HG03378 (cell line): ENCODE measurements around the gene RPLP1.

ENCODE experiments used
- ATAC-seq: cut with Tn5 transposase; IDR thresholded peaks from one replicate; pipeline ENCODE4 v1.9.1; 2021; ENCODE audit warnings: mild to moderate bottlenecking, moderate library complexity; ENCODE audit not compliant: unreplicated experiment

The RPLP1 gene

DNA sequence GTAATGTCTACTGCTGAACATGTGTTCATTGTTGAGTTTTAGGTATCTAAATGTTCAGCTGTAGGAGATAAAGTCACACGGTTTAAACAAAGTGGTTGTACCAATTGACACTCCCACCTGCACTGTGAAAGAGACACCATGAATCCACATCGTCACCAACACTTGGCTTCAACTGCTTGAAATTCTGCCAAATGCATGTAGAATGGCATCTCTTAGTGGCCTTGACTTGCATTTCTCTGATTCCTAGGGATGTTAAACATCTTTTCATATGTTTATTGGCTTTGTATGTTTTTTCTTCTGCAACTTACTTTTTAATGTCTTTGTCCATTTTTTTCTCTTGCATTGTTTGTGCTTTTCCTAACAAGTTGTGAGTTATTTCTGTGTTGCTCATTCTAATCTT lies 43.4 kb downstream of the RPLP1 start:
- ATAC-seq, result no peak

DNA sequence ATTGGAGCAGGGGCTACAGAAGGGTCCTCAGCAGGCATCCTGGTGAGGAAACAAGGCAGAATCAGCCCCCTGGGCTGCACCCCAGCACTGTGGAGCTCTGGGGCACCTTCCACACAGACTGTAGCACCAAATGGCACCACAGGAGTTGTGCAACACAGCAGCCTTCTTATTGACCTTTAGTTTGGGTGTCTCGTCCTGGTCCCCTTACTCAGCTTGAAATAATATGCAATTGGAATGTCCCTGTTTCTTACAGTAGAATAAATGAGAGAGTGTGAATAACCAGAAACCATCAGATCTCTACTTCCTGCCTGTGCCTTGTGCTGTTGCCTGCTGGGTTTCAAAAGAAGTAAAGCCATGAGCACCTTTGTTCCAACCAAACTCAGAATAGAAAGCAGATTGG lies 44.5 kb downstream of the RPLP1 start:
- no peak for ATAC-seq

DNA sequence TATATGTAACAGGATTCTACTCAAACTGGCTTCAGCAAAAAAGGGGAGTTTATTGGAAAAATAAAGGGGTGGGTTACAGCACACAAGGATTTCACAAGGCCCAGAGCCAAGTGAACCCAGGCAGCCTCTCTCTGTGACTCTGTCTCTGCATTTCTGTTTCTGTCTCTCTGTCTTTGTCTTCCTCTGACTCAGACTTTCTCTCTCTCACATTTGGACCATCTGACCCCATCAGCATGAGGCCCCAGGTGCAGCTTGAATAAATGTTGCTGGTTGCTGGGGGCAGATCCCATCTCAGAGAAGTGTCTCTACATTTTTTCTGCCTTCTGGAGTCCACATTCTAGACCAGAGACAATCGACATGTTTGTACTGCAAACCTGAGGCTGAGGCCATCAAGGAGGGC lies 45.0 kb downstream of the RPLP1 start:
- no peak for ATAC-seq

DNA sequence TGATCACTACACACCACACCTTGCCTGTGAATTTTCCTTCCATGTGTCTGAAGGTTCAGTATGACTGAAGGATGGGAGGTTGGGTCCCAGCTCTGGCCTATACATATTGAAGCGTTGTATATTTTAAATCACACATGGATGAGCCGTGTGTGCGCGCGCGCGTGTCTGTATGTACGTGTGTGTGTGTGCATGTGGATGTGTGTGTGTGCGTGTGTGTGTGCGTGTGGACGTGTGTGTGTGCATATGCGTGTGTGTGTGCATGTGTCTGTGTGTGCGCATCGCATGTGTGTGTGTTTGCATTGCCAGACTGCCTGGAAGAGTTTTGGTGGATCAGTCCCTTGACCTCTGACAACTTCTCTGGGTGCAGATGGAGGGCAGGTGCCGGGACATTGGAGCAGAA lies 45.7 kb downstream of the RPLP1 start:
- ATAC-seq, result no peak

DNA sequence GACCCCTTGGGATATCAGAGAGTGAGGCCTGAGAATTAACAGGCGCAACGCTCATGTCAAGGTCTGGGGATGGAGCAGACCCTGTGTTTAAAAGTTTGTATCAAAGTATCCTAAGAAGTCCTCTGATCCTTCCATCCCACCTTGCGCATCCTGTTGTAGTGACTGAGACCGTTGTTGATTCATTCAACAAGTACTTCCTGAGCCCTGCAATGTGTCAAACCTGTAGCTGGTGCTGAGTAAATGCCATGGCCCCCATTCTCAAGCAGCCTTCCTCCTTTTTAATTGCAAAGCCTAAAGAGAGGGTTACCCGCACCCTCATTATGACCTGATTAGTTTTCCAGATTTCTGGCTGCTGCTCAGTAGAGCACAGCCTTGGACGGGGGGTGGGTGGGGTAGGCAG lies 46.4 kb downstream of the RPLP1 start:
- no peak for ATAC-seq

DNA sequence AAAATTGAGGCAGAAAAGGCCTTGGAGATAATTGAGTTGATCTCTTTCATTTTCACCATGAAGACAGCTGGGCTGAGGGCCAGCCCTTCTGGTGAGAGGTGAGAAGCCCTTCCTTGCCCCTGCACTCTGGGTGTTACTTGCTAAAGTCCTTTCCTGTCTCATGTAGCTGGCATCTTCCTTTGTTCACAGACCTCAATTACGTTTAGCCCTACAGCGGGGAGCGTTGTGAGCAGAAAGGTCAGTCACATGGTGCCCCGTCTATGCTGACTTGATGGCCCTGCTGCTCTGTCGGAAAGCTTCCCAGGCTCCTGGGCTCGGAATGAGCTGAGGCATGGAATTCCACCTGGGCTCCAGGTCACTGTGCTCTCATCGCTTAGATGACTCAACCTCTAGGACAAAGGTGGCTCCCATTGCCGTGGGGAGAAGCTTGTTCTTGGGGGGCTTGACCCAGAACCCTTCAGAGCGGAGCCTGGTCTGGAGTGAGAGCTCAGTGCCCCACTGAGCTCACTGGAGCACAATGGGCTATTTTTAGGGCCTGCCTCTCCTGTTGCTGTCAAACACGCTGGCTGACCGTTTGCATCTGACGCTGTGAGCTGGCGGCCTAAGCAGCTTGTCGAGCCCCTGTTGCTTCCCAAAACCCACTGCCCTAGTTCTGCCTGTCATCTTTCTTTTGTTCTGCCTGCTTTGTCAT lies 47.0 kb downstream of the RPLP1 start:
- no peak for ATAC-seq

DNA sequence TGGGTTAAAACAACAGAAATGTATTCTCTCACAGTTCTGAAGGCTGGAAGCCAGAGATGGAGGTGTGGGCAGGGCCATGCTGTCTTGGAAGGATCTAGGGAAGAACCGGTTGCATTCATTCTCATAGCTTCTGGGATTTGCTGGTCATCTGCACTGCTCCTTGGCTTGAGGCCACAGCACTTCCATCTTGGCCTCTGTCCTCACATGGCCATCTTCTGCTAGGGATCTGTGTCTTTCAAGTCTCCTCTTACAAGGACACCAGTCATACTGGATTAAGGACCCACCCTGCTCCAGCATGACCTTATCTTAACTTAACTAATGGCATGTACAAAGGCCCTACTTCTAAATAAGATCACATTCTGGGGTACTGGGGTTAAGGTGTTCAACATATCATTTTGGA lies 47.7 kb downstream of the RPLP1 start:
- ATAC-seq, result no peak

DNA sequence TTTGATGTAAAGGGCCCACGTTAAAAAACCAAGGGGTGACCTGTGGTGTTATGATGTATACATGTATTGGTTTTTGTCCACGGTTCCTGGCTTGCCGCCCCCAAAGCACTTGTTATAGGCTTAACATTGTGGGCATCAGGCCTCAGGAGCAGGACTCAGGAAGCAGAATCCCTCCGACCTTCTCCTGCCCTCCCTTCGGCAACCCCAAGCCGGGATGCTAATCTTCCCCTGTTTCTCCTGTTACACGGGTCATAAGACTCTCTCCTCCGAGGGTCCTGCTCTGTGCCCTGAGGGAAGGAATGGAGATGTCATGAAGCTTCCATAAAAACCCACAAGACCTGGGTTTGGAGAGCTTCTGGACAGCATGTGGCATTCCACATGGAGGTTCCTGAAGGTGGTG lies 48.8 kb downstream of the RPLP1 start:
- ATAC-seq, result no peak

DNA sequence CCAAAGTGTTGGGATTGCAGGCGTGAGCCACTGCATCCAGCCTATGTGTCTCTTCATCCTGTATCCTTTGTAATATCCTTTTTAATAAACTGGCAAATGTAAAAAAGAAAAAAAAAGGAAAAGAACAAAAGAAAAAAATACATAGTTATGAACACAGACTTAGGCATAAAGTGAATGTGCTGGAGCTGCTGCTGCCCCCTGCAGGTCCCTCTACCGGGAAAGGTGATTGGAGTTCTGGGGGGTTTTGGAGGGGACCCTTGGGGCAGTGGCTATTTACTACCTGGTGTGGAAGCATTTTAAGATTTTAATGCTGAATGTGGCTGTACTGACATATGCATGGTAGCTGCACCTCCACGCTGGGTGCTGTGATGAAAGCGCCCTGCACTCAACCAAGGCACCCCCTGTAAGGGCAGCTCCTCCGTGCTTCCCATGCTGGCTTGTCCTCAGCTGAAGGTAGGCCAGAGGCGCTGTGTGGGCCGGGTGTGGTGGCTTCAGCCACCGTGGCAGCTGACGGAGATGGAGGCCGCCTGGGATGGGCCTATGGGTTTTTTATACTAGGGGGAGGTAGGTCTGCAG lies 49.9 kb downstream of the RPLP1 start:
- no peak for ATAC-seq

DNA sequence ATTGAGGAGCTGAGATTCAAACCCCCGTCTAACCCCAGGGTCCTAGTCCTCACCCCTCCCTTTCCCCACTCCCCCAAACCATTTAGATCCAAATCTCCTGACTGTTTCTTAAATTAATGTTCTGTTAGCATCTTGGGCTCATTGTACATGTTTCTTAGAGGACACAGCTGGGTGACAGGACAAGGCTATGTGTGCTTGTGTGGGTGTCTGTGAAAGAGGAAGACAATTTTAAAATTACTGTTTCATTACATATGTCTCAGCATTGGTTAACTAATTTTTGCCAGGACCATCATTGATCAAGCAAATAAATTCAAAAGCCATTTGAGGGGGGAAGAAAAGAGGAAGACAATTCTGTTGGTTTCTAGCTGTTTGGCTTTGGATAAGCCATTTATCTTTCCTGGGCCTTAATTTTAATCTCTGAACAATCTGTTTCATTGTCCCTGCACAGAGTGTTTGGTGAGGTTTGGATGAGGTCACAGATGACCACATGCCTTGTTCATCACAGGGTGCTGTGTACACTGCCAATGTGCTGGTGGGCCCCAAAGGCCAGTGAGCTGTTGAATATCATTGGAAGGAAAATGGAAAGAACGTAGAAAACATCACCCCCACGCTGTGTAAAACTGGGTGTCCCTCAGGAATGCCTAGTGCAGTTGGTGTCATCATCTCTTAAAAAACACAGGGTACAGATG lies 51.9 kb downstream of the RPLP1 start:
- ATAC-seq, result no peak
